Left ventricle myocardium inferior (tissue), 1 donor: ENCODE measurements around the gene BCR. TPM values are rescaled to one million over a fixed set of nuclear protein-coding genes. Genes with fewer than 3 reads are reported as not detected.
A peak's percentile ranks its signal among the peaks of the same experiment; 100 is the strongest.

Source experiments
- DNase-seq: peaks from one replicate; pipeline ENCODE4 v3.0.0-alpha.2; 2020
- H3K27ac ChIP-seq: fragments of 200-600 bp; replicated peaks from 2 replicates; pipeline ENCODE4 v1.8.0; 2021
- H3K27me3 ChIP-seq: fragments of 200-600 bp; 2 replicates; pipeline ENCODE4 v1.8.0; 2021; ENCODE audit warnings: low read depth
- H3K36me3 ChIP-seq: fragments of 200-600 bp; 2 replicates; pipeline ENCODE4 v1.8.0; 2021
- H3K4me1 ChIP-seq: fragments of 200-600 bp; 2 replicates; pipeline ENCODE4 v1.8.0; 2021
- H3K4me3 ChIP-seq: fragments of 200-600 bp; 2 replicates; pipeline ENCODE4 v1.8.0; 2021; ENCODE audit warnings: mild to moderate bottlenecking, moderate library complexity
- H3K9me3 ChIP-seq: fragments of 200-600 bp; replicated peaks from 2 replicates; pipeline ENCODE4 v1.8.0; 2021
- intact Hi-C: fragments of 100-400 bp; cut with micrococcal nuclease; formaldehyde crosslinking; loops from one replicate; pipeline ENCODE4 v1.11.0; 2022
- total RNA-seq: library from RNA; stranded (reverse); fragmentation: NEBNext Ultra II Directional; extraction: Animal tissue kit (Norgen Biotek cat#: 25700); gene quantifications from one replicate; pipeline ENCODE4 v1.2.1, GENCODE V29; 2021
- TF ChIP-seq, protein P1 (sequence below): fragments of 200-600 bp; IDR thresholded peaks from 2 replicates; pipeline ENCODE4 v1.8.0; 2021; ENCODE audit warnings: antibody characterized with exemption, mild to moderate bottlenecking, borderline replicate concordance
- donor health status: DM: no; HTN: yes; CAD: no; lungs with severe emphysema.

The BCR gene
- total RNA-seq, 1 donor from 2014 or later, result 26.7 TPM

DNA sequence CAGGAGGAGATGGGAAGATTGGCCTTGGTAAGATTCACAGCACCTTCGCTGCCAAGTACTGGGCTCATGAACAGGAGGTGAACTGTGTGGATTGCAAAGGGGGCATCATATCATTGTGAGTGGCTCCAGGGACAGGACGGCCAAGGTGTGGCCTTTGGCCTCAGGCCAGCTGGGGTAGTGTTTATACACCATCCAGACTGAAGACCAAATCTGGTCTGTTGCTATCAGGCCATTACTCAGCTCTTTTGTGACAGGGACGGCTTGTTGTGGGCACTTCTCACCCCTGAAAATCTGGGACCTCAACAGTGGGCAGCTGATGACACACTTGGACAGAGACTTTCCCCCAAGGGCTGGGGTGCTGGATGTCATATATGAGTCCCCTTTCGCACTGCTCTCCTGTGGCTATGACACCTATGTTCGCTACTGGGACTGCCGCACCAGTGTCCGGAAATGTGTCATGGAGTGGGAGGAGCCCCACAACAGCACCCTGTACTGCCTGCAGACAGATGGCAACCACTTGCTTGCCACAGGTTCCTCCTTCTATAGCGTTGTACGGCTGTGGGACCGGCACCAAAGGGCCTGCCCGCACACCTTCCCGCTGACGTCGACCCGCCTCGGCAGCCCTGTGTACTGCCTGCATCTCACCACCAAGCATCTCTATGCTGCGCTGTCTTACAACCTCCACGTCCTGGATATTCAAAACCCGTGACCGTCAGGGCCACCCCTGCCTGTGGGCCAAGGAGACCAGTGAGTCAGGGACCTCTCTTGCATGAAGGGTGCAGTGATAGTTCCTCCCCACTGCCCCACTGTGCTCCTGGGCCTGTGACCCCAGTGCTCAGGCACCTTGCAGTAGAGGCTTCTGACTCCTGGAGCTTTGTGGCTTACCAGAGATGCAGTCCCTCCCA is 83.6 kb downstream of the BCR start:
- TF ChIP-seq, protein P1, sequence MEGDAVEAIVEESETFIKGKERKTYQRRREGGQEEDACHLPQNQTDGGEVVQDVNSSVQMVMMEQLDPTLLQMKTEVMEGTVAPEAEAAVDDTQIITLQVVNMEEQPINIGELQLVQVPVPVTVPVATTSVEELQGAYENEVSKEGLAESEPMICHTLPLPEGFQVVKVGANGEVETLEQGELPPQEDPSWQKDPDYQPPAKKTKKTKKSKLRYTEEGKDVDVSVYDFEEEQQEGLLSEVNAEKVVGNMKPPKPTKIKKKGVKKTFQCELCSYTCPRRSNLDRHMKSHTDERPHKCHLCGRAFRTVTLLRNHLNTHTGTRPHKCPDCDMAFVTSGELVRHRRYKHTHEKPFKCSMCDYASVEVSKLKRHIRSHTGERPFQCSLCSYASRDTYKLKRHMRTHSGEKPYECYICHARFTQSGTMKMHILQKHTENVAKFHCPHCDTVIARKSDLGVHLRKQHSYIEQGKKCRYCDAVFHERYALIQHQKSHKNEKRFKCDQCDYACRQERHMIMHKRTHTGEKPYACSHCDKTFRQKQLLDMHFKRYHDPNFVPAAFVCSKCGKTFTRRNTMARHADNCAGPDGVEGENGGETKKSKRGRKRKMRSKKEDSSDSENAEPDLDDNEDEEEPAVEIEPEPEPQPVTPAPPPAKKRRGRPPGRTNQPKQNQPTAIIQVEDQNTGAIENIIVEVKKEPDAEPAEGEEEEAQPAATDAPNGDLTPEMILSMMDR, result no peak
- intact Hi-C loops, result no loop called here
- Histone ChIP-seq H3K4me3 (no peak overlapping the region), H3K27me3 (no peaks in the 10 kb centered on the region), H3K27ac (peak overlapping the region; percentile 1), H3K36me3 (peaks cover 47% of the 10 kb centered on the region), H3K4me1 (peaks cover 20% of the 10 kb centered on the region), H3K9me3 (no peaks in the 10 kb centered on the region)
- no peak for DNase-seq

DNA sequence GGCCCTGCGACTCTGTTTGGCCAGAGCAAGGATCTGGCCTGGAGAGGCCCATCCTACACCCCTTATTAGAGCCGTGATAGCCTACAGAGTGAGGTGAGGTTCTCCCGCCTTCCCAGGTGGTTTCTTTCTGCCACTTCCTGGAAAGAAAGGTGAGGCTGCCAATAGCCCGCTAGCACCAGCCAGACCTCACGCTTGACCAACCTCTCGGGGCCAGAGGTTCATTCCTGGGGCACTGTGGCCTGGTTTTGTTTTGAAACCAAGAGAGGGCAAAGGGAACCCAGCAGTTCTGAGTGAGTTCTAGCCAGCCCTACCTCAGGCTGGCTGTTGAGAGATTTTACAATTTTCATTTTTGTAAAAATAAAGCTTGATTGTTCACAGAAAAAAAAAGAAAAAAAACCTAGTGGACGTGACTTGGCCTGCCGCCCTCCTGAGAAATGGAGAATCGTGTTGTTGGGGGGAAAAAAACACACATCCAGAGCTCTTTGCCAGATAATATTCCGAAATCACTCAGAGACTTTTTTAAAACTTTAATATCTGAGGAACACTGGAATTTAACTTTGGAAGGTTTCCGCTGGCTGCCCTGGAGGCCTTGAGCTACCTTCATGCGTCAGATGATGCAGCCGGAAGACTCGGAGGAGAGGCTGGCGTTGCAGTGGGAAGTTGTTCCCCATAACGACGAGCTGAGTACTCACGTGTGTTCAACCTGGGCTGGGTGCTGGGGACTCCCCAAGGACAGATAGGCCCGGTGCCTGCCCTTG is 84.5 kb downstream of the BCR start:
- no peak for DNase-seq
- no peak overlapping the region for H3K4me3 ChIP-seq
- intact Hi-C loops, result no loop called here
- no peaks in the 10 kb centered on the region for H3K27me3 ChIP-seq
- H3K36me3 ChIP-seq, result peaks cover 55% of the 10 kb centered on the region
- H3K9me3 ChIP-seq, result no peaks in the 10 kb centered on the region
- H3K27ac ChIP-seq, result peak overlapping the region; percentile 9
- TF ChIP-seq, protein P1, result no peak
- H3K4me1 ChIP-seq, result peaks cover 20% of the 10 kb centered on the region

DNA sequence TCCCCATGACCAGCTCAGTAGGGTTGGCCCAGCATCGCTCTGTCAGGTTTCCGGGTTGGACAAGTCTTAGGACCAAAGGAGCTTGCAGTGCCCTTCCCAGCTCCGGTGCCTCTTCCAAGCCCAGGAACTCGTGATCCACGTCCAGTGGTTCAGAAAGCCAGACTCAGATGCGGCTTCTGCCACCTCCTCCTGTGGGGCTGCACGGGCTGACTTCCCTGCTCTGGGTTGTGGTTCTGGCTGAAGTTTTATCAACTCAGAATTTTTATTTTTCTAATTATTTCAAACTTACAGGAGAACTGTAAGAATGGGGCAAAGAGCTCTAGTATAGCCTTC is 85.0 kb downstream of the BCR start:
- H3K27me3 ChIP-seq, result no peaks in the 10 kb centered on the region
- H3K36me3 ChIP-seq, result peaks cover 60% of the 10 kb centered on the region
- TF ChIP-seq, protein P1, result no peak
- H3K27ac ChIP-seq, result peak overlapping the region; percentile 9
- H3K4me1 ChIP-seq, result peaks cover 20% of the 10 kb centered on the region
- H3K9me3 ChIP-seq, result no peaks in the 10 kb centered on the region
- no peak for DNase-seq
- intact Hi-C loops, result no loop called here
- no peak overlapping the region for H3K4me3 ChIP-seq

DNA sequence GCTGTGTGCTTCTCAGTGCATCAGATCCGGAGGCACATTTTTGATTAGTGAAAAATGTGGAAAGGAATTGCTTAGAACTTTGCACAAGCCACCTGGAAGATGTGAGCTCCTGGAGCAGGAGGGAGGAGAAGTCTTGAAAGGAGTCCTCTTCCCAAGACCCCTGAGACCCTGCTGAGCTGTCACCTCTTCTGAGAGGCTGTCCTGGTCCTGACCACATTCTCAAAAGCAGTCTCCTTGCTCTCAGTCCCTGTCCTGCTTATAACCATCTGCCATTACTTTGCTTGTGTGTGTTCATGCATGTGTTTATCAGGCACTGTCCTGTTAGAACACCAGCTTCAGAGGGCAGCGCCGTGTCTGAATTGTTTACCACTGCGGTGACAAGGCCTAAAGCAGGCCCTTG is 86.5 kb downstream of the BCR start:
- DNase-seq, result no peak
- H3K36me3 ChIP-seq, result peaks cover 60% of the 10 kb centered on the region

More for the DNA sequence above, 86.5 kb downstream of the BCR start:
- intact Hi-C loops, result no loop called here
- H3K4me3 ChIP-seq, result no peak overlapping the region
- H3K27ac ChIP-seq, result no peak overlapping the region
- TF ChIP-seq, protein P1, result no peak
- no peaks in the 10 kb centered on the region for H3K27me3 ChIP-seq
- peaks cover 17% of the 10 kb centered on the region for H3K4me1 ChIP-seq
- H3K9me3 ChIP-seq, result no peaks in the 10 kb centered on the region
